Measurements from ENCODE around the gene NFX1. TPM values are rescaled to one million over a fixed set of nuclear protein-coding genes. Genes with fewer than 3 reads are reported as not detected.

Gene NFX1
- polyA plus RNA-seq, 3 donors, result 4.3 to 26.3 (median 8.1) TPM

- Histone ChIP-seq H3K27ac (ENCODE audit: low read depth in 1 of 2, low read length in 2 of 2) (no peak overlapping the region), H3K4me2 (replicated peaks; ENCODE audit: extremely low read depth, low read length, poor library complexity, severe bottlenecking) (no peak overlapping the region), H2AFZ (ENCODE audit: insufficient read depth, low read depth, low read length, poor library complexity, severe bottlenecking) (no peak overlapping the region), H3K9ac (ENCODE audit: insufficient read depth, low read length, poor library complexity, severe bottlenecking) (no peak overlapping the region), H4K20me1 (ENCODE audit: insufficient read depth, low read length) (peaks cover 4% of the 10 kb centered on the region), H3K79me2 (ENCODE audit: insufficient read depth, low read length) (peaks cover 17% of the 10 kb centered on the region), H3K9me3 (replicated peaks in 1 of 2; ENCODE audit: control insufficient read depth in 1 of 2, insufficient read depth in 1 of 2, low read length in 2 of 2) (no peaks in the 10 kb centered on the region), H3K4me1 (ENCODE audit: control insufficient read depth in 1 of 2, insufficient read depth in 2 of 2, low read length in 2 of 2) (no peaks in the 10 kb centered on the region), H3K4me3 (replicated peaks in 1 of 3; ENCODE audit: low read depth in 2 of 3, low read length in 3 of 3) (no peak overlapping the region), H3K36me3 (replicated peaks in 1 of 2; ENCODE audit: control insufficient read depth in 1 of 2, insufficient read depth in 2 of 2, low read length in 2 of 2) (peaks cover 85 to 99% of the 10 kb centered on the region in 2 donors), H3K27me3 (ENCODE audit: control insufficient read depth in 2 of 2, insufficient read depth in 2 of 2, low read length in 2 of 2) (no peaks in the 10 kb centered on the region)
- intact Hi-C loops (cut with micrococcal nuclease), result no loop called here
- H3K27ac Mint-ChIP-seq, result peak overlapping the region in 1 of 7 donors; percentile 45
- H3K36me3 Mint-ChIP-seq, result peaks cover 80 to 91% of the 10 kb centered on the region in 2 donors
- peaks cover 7% of the 10 kb centered on the region for H3K4me1 Mint-ChIP-seq
- TF ChIP-seq, protein P1, sequence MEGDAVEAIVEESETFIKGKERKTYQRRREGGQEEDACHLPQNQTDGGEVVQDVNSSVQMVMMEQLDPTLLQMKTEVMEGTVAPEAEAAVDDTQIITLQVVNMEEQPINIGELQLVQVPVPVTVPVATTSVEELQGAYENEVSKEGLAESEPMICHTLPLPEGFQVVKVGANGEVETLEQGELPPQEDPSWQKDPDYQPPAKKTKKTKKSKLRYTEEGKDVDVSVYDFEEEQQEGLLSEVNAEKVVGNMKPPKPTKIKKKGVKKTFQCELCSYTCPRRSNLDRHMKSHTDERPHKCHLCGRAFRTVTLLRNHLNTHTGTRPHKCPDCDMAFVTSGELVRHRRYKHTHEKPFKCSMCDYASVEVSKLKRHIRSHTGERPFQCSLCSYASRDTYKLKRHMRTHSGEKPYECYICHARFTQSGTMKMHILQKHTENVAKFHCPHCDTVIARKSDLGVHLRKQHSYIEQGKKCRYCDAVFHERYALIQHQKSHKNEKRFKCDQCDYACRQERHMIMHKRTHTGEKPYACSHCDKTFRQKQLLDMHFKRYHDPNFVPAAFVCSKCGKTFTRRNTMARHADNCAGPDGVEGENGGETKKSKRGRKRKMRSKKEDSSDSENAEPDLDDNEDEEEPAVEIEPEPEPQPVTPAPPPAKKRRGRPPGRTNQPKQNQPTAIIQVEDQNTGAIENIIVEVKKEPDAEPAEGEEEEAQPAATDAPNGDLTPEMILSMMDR (IDR thresholded peaks at IDR 0.05), result no peak
- no peak overlapping the region for H3K4me3 Mint-ChIP-seq
- H3K27me3 Mint-ChIP-seq (ENCODE audit: low read depth in 3 of 3), result no peaks in the 10 kb centered on the region
- no peaks in the 10 kb centered on the region for H3K9me3 Mint-ChIP-seq
- WGBS (ENCODE audit: insufficient coverage), result no CpG with 5 or more reads among the region's 1 CpG
- no peak for DNase-seq
Observed at GRCh38 chr9:33272061-33272460, 18.3 kb upstream of the NFX1 start.

GRCh38 chr9:33273266-33273971 is 16.9 kb upstream of the NFX1 start:
- no peak overlapping the region for H3K4me3 Mint-ChIP-seq
- Histone ChIP-seq H3K9me3 (replicated peaks in 1 of 2; ENCODE audit: control insufficient read depth in 1 of 2, insufficient read depth in 1 of 2, low read length in 2 of 2) (no peaks in the 10 kb centered on the region), H3K36me3 (replicated peaks in 1 of 2; ENCODE audit: control insufficient read depth in 1 of 2, insufficient read depth in 2 of 2, low read length in 2 of 2) (peaks cover 86 to 99% of the 10 kb centered on the region in 2 donors), H3K4me3 (replicated peaks in 1 of 3; ENCODE audit: low read depth in 2 of 3, low read length in 3 of 3) (no peak overlapping the region), H3K9ac (ENCODE audit: insufficient read depth, low read length, poor library complexity, severe bottlenecking) (no peak overlapping the region), H3K27ac (ENCODE audit: low read depth in 1 of 2, low read length in 2 of 2) (no peak overlapping the region), H3K27me3 (ENCODE audit: control insufficient read depth in 2 of 2, insufficient read depth in 2 of 2, low read length in 2 of 2) (no peaks in the 10 kb centered on the region), H3K79me2 (ENCODE audit: insufficient read depth, low read length) (peaks cover 5% of the 10 kb centered on the region), H3K4me2 (replicated peaks; ENCODE audit: extremely low read depth, low read length, poor library complexity, severe bottlenecking) (no peak overlapping the region), H3K4me1 (ENCODE audit: control insufficient read depth in 1 of 2, insufficient read depth in 2 of 2, low read length in 2 of 2) (no peaks in the 10 kb centered on the region), H2AFZ (ENCODE audit: insufficient read depth, low read depth, low read length, poor library complexity, severe bottlenecking) (no peak overlapping the region), H4K20me1 (ENCODE audit: insufficient read depth, low read length) (peaks cover 4% of the 10 kb centered on the region)
- peaks cover 81 to 92% of the 10 kb centered on the region in 2 donors for H3K36me3 Mint-ChIP-seq
- no peaks in the 10 kb centered on the region for H3K4me1 Mint-ChIP-seq
- no CpG with 5 or more reads among the region's 3 CpGs for WGBS (ENCODE audit: insufficient coverage)
- no peaks in the 10 kb centered on the region for H3K9me3 Mint-ChIP-seq
- TF ChIP-seq, protein P1 (IDR thresholded peaks at IDR 0.05), result no peak
- intact Hi-C loops (cut with micrococcal nuclease), result no loop called here
- H3K27ac Mint-ChIP-seq, result peak overlapping the region in 1 of 7 donors; percentile 2
- H3K27me3 Mint-ChIP-seq (ENCODE audit: low read depth in 3 of 3), result peaks cover 0 to 1% (median 0%) of the 10 kb centered on the region in 3 donors
- no peak for DNase-seq

Data from CD14-positive monocyte (primary cell).